Testis (tissue), 5 donors: ENCODE measurements around the gene TCF23. TPM values are rescaled to one million over a fixed set of nuclear protein-coding genes. Genes with fewer than 3 reads are reported as not detected.

Source experiments
- DNase-seq: peaks from one replicate; pipeline ENCODE4 v3.0.0-alpha.2; 2019
- H3K27ac ChIP-seq, 2 donors: fragments of 200-600 bp; sonication (generic); one replicate each; pipeline ENCODE4 v1.5.1; 2019
- H3K27me3 ChIP-seq: fragments of 200-600 bp; sonication (generic); one replicate; pipeline ENCODE4 v1.5.1; 2019
- H3K36me3 ChIP-seq: fragments of 200-600 bp; sonication (generic); one replicate; pipeline ENCODE4 v1.5.1; 2017; ENCODE audit warnings: low read depth; ENCODE audit errors: missing control alignments
- H3K4me1 ChIP-seq: fragments of 200-600 bp; sonication (generic); one replicate; pipeline ENCODE4 v1.5.1; 2019
- H3K4me3 ChIP-seq, 2 donors: fragments of 200-600 bp; sonication (generic); one replicate each; pipeline ENCODE4 v1.5.1; 2017 to 2019
- H3K9me3 ChIP-seq: fragments of 200-600 bp; sonication (generic); one replicate; pipeline ENCODE4 v1.5.1; 2017
- POLR2A ChIP-seq: fragments of 450-650 bp; IDR thresholded peaks from one replicate; pipeline ENCODE4 v1.6.1; 2017; ENCODE audit warnings: antibody characterized with exemption, mild to moderate bottlenecking, moderate library complexity
- WGBS, 2 donors: methylation state at CpG; one replicate each; pipeline ENCODE4 v1.1.5; 2018; 5-methylcytosine and 5-hydroxymethylcytosine counted together
- intact Hi-C: fragments of 100-400 bp; cut with DNase I; formaldehyde crosslinking; loops from one replicate; pipeline ENCODE4 v1.15.1; 2023; ENCODE audit warnings: low total_unique reads
- long read RNA-seq, 2 donors: transcript quantifications; one replicate each; lab custom pipeline, GENCODE V29; 2026
- polyA plus RNA-seq: library from polyadenylated mRNA; stranded (reverse); fragments of 350-450 nt; fragmentation: Illumina TruSeq; extraction: RNeasy Lipid Tissue Mini Kit (QIAGEN cat#74804); gene quantifications from one replicate; pipeline ENCODE4 v1.2.3, GENCODE V29; 2014; ENCODE audit warnings: low read depth, low replicate concordance; ENCODE audit not compliant: insufficient read depth
- total RNA-seq, 2 donors: library from RNA; depleted of rRNA; stranded (reverse); fragments of >200 nt; gene quantifications; one replicate each; pipeline ENCODE4 v1.2.3, GENCODE V29; 2016
- TF ChIP-seq, protein P1 (sequence below), 3 experiments: fragments of 450-650 bp in 2 of 3; fragments of 200-600 bp in 1 of 3; sonication (generic) in 1 of 3; IDR thresholded peaks; one replicate each; pipeline ENCODE4 v1.5.1; 2016 to 2019; ENCODE audit warnings: antibody characterized with exemption in 3 of 3, mild to moderate bottlenecking in 2 of 3, moderate library complexity in 1 of 3

TCF23 gene
- total RNA-seq (1 to 10 TPM; 5.5 to 6.7 TPM), polyA plus RNA-seq (6.6 TPM)
- long read RNA-seq, donor 1, full-length matches to known transcripts = 17 of 17 reads
- long read RNA-seq, donor 1, partial matches to known transcripts = 0 of 17 reads
- long read RNA-seq, donor 1, other reads (novel, unspliced or antisense) = 0 of 17 reads
- long read RNA-seq, donor 2, full-length matches to known transcripts = 8 of 33 reads
- long read RNA-seq, donor 2, partial matches to known transcripts = 25 of 33 reads
- long read RNA-seq, donor 2, other reads (novel, unspliced or antisense) = 0 of 33 reads

DNA sequence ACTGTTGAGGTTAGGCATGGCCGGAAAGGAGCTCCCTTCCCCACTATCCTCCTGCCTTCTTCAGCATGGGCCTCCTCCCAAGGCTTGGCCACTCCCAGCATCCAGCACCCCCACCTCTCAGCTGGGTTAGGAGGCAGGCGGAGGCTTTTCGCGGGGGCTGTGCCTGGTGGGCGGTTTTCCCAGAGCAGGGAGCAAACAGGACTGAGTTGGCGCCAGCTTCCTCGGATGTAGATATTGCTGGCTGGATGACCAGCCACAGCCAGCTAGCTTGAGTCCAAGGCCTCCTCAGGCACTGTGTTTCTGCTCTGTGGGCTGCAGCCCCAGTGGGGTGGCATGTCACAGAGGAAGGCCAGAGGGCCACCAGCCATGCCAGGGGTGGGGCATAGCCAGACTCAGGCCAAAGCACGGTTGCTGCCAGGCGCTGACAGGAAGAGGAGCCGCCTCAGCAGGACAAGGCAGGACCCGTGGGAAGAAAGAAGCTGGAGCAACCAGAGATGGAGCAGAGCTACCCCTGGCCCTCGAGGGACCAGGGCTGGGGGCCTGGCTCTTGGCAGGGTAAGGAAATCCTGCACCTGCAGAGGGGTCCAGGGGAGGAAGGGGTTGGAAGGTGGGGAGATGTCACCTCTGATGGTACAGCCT is at the start of gene TCF23:
TSS of gene TCF23 (plus strand) at position 204 of the 639 bp plus-strand sequence. CDS start at position 334, 130 bp downstream.
- DNase-seq = peak; percentile 87
- 26 to 61% methylated on average over 4 to 12 of the region's 12 CpGs for WGBS, 2 donors
- intact Hi-C loops = no loop called here

DNA sequence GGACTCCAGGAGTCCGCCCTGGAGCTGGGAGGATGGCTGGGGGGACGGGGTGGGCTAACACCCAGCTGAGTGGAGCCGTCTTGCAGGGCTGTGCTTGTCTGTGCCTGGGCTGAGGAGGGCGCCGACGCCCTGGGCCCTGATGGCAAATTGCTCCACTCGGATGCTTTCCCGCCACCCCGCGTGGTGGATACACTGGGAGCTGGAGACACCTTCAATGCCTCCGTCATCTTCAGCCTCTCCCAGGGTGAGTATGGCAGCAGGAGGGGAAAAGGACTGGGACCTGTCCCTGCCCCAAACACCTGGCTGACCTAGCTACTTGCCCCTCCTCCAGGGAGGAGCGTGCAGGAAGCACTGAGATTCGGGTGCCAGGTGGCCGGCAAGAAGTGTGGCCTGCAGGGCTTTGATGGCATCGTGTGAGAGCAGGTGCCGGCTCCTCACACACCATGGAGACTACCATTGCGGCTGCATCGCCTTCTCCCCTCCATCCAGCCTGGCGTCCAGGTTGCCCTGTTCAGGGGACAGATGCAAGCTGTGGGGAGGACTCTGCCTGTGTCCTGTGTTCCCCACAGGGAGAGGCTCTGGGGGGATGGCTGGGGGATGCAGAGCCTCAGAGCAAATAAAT is 49.4 kb upstream of the TCF23 start:
- intact Hi-C loops = loop anchor here (10.0 kb wide), 1 partner anchor 205 kb away; the partner anchor contains the start of gene UCN
- no peak overlapping the region for H3K27ac ChIP-seq

More for the DNA sequence above, at the start of gene TCF23:
- Histone ChIP-seq H3K9me3 (no peaks in the 10 kb centered on the region), H3K27me3 (no peaks in the 10 kb centered on the region), H3K27ac (peak within 1 kb of the TSS; percentile 47 to 78), H3K36me3 (no peaks in the 10 kb centered on the region), H3K4me1 (peaks cover 15% of the 10 kb centered on the region), H3K4me3 (no peak within 1 kb of the TSS)
- no peak for TF ChIP-seq POLR2A
- TF ChIP-seq, protein P1, sequence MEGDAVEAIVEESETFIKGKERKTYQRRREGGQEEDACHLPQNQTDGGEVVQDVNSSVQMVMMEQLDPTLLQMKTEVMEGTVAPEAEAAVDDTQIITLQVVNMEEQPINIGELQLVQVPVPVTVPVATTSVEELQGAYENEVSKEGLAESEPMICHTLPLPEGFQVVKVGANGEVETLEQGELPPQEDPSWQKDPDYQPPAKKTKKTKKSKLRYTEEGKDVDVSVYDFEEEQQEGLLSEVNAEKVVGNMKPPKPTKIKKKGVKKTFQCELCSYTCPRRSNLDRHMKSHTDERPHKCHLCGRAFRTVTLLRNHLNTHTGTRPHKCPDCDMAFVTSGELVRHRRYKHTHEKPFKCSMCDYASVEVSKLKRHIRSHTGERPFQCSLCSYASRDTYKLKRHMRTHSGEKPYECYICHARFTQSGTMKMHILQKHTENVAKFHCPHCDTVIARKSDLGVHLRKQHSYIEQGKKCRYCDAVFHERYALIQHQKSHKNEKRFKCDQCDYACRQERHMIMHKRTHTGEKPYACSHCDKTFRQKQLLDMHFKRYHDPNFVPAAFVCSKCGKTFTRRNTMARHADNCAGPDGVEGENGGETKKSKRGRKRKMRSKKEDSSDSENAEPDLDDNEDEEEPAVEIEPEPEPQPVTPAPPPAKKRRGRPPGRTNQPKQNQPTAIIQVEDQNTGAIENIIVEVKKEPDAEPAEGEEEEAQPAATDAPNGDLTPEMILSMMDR (IDR thresholded peaks at IDR 0.05) = no peak

DNA sequence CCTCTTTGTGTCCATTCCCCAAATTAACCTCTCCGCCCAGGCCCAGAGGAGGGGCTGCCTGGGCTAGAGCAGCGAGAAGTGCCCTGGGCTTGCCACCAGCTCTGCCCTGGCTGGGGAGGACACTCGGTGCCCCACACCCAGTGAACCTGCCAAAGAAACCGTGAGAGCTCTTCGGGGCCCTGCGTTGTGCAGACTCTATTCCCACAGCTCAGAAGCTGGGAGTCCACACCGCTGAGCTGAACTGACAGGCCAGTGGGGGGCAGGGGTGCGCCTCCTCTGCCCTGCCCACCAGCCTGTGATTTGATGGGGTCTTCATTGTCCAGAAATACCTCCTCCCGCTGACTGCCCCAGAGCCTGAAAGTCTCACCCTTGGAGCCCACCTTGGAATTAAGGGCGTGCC is 48.8 kb upstream of the TCF23 start:
- no peak for DNase-seq
- no peaks in the 10 kb centered on the region for H3K36me3 ChIP-seq
- H3K9me3 ChIP-seq = no peaks in the 10 kb centered on the region
- H3K27me3 ChIP-seq = no peaks in the 10 kb centered on the region
- H3K27ac ChIP-seq = no peak overlapping the region
- peaks cover 15% of the 10 kb centered on the region for H3K4me1 ChIP-seq
- no peak overlapping the region for H3K4me3 ChIP-seq
- 83 to 87% methylated on average over 10 of the region's 10 CpGs for WGBS, 2 donors
- TF ChIP-seq, protein P1 (IDR thresholded peaks at IDR 0.05) = no peak
- no peak for TF ChIP-seq POLR2A
- intact Hi-C loops = no loop called here

More for the DNA sequence above, 49.4 kb upstream of the TCF23 start:
- Histone ChIP-seq H3K4me1 (peaks cover 15% of the 10 kb centered on the region), H3K36me3 (no peaks in the 10 kb centered on the region), H3K4me3 (no peak overlapping the region), H3K9me3 (no peaks in the 10 kb centered on the region), H3K27me3 (no peaks in the 10 kb centered on the region)
- DNase-seq = no peak
- TF ChIP-seq, protein P1 (IDR thresholded peaks at IDR 0.05) = no peak
- no peak for TF ChIP-seq POLR2A
- 92 to 98% methylated on average over 8 to 19 of the region's 19 CpGs for WGBS, 2 donors

DNA sequence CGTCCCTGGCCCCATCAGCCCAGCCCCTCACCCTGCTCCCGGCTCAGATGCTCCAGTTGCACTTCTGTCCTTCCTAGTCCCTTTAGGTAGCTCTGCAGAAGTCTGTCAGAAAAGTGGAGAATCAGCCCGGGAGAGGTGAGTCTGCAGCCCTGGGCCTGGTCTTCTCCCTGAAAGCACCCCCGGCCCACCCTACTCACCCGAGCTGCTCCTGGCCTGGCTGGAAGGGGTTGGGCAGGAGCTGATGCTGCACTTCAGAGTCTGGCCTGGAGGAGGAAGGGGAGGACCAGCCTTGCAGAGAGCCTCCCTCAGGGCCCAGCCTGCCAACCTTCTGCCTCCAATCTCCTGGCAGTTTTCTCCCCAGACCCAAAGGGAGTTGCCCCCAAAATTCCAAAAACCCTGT is 46.5 kb upstream of the TCF23 start:
- TF ChIP-seq, protein P1 (IDR thresholded peaks at IDR 0.05) = no peak
- TF ChIP-seq POLR2A = no peak
- no peak overlapping the region for H3K27ac ChIP-seq
- intact Hi-C loops = no loop called here
- WGBS, 2 donors = 82 to 86% methylated on average over 4 to 5 of the region's 5 CpGs
- H3K36me3 ChIP-seq = no peaks in the 10 kb centered on the region
- H3K4me3 ChIP-seq = no peak overlapping the region
- H3K27me3 ChIP-seq = no peaks in the 10 kb centered on the region
- DNase-seq = no peak
- peaks cover 7% of the 10 kb centered on the region for H3K4me1 ChIP-seq
- H3K9me3 ChIP-seq = no peaks in the 10 kb centered on the region
